ENCODE data around the gene PAN2. TPM values are rescaled to one million over a fixed set of nuclear protein-coding genes. Genes with fewer than 3 reads are reported as not detected.

Gene PAN2
- polyA plus RNA-seq, 3 donors, result 8.8 to 120 (median 16.0) TPM

GRCh38 chr12:56266693-56267442, 66.9 kb downstream of the PAN2 start, which contains the start of gene COQ10A:
COQ10A (plus strand) TSS chr12:56266942; CDS start chr12:56267119, 177 bp downstream.
- no peaks in the 10 kb centered on the region for H3K9me3 Mint-ChIP-seq
- intact Hi-C loops (cut with micrococcal nuclease), result no loop called here
- peak within 1 kb of the TSS; percentile 66 to 92 (median 85) for H3K4me3 ChIP-seq (replicated peaks in 1 of 3; ENCODE audit: low read depth in 2 of 3, low read length in 3 of 3)
- no peaks in the 10 kb centered on the region for H3K27me3 ChIP-seq (ENCODE audit: control insufficient read depth in 2 of 2, insufficient read depth in 2 of 2, low read length in 2 of 2)
- H3K36me3 Mint-ChIP-seq, result peaks cover 15 to 20% of the 10 kb centered on the region in 2 donors
- peak within 1 kb of the TSS; percentile 87 to 95 for H3K4me3 Mint-ChIP-seq
- H3K4me2 ChIP-seq (replicated peaks; ENCODE audit: extremely low read depth, low read length, poor library complexity, severe bottlenecking), result peak within 1 kb of the TSS; percentile 93
- H3K4me1 ChIP-seq (ENCODE audit: control insufficient read depth in 1 of 2, insufficient read depth in 2 of 2, low read length in 2 of 2), result peaks cover 15 to 21% of the 10 kb centered on the region in 2 donors
- H3K4me1 Mint-ChIP-seq, result peaks cover 20% of the 10 kb centered on the region
- WGBS (ENCODE audit: insufficient coverage), result under 1% methylated on average over 64 of the region's 68 CpGs
- H3K36me3 ChIP-seq (replicated peaks in 1 of 2; ENCODE audit: control insufficient read depth in 1 of 2, insufficient read depth in 2 of 2, low read length in 2 of 2), result peaks cover 16 to 20% of the 10 kb centered on the region in 2 donors
- peak; percentile 81 for TF ChIP-seq CTCF (IDR thresholded peaks at IDR 0.05)
- no peaks in the 10 kb centered on the region for H4K20me1 ChIP-seq (ENCODE audit: insufficient read depth, low read length)
- H3K79me2 ChIP-seq (ENCODE audit: insufficient read depth, low read length), result no peaks in the 10 kb centered on the region
- peak within 1 kb of the TSS; percentile 67 for H3K9ac ChIP-seq (ENCODE audit: insufficient read depth, low read length, poor library complexity, severe bottlenecking)
- peak within 1 kb of the TSS; percentile 80 to 94 (median 84) for H3K27ac Mint-ChIP-seq
- H3K27me3 Mint-ChIP-seq (ENCODE audit: low read depth in 3 of 3), result peaks cover 0 to 2% (median 1%) of the 10 kb centered on the region in 3 donors
- H2AFZ ChIP-seq (ENCODE audit: insufficient read depth, low read depth, low read length, poor library complexity, severe bottlenecking), result peak within 1 kb of the TSS; percentile 94
- peak; percentile 67 to 82 (median 78) for DNase-seq
- peak within 1 kb of the TSS; percentile 79 to 82 for H3K27ac ChIP-seq (ENCODE audit: low read depth in 1 of 2, low read length in 2 of 2)
- H3K9me3 ChIP-seq (replicated peaks in 1 of 2; ENCODE audit: control insufficient read depth in 1 of 2, insufficient read depth in 1 of 2, low read length in 2 of 2), result no peaks in the 10 kb centered on the region

Small RNA genes lying within 50 kb of the gene (small RNA-seq; reads per million reads assigned to genes)
- gene RNU7-40P (ENCODE audit: insufficient read length, low read depth), result not detected

Other genes with a start within 250 kb of the PAN2 start
- gene PA2G4, start 229.4 kb downstream of the PAN2 start, polyA plus RNA-seq, result 10 to 100 TPM; 83.0 to 84.2 (median 83.0) TPM
- gene RPL41, start 217.4 kb downstream of the PAN2 start, polyA plus RNA-seq, result 1,000 to 10,000 TPM; 2,986 to 5,048 (median 3,308) TPM
- 1 to 10 TPM; 1.7 to 3.1 (median 1.8) TPM for gene ZC3H10, start 215.7 kb downstream of the PAN2 start, polyA plus RNA-seq
- gene ESYT1, start 205.7 kb downstream of the PAN2 start, polyA plus RNA-seq, result 10 to 100 TPM; 74.2 to 81.1 (median 74.6) TPM
- gene MYL6B, start 181.4 kb downstream of the PAN2 start, polyA plus RNA-seq, result 1 to 10 TPM; 2.7 to 4.3 (median 4.1) TPM
- 1,000 to 10,000 TPM; 1,962 to 3,939 (median 3,189) TPM for gene MYL6, start 175.6 kb downstream of the PAN2 start, polyA plus RNA-seq
- gene SMARCC2, start 144.5 kb downstream of the PAN2 start, polyA plus RNA-seq, result 10 to 100 TPM; 22.2 to 63.7 (median 43.5) TPM
- gene RNF41, start 112.1 kb downstream of the PAN2 start, polyA plus RNA-seq, result 10 to 100 TPM; 35.8 to 82.0 (median 45.7) TPM
- 10 to 100 TPM in 1 of 3 donors, 1 to 10 TPM in 2; 2.7 to 10.1 (median 3.2) TPM for gene NABP2, start 109.7 kb downstream of the PAN2 start, polyA plus RNA-seq
- under 1 TPM in 2 of 3 donors, not detected in 1; 0.21 to 0.25 TPM for gene SLC39A5, start 103.9 kb downstream of the PAN2 start, polyA plus RNA-seq
- 10 to 100 TPM in 1 of 3 donors, 1 to 10 TPM in 2; 1.5 to 12.4 (median 2.4) TPM for gene ANKRD52, start 75.6 kb downstream of the PAN2 start, polyA plus RNA-seq
- 10 to 100 TPM in 1 of 3 donors, 1 to 10 TPM in 2; 1.7 to 13.5 (median 2.0) TPM for gene COQ10A, start 67.1 kb downstream of the PAN2 start, polyA plus RNA-seq
- gene CS, start 33.7 kb downstream of the PAN2 start, polyA plus RNA-seq, result 100 to 1,000 TPM in 1 of 3 donors, 10 to 100 TPM in 2; 55.7 to 156 (median 86.1) TPM
- gene CNPY2, start 18.0 kb downstream of the PAN2 start, polyA plus RNA-seq, result 100 to 1,000 TPM in 2 of 3 donors, 10 to 100 TPM in 1; 50.4 to 122 (median 121) TPM
- 1 to 10 TPM; 1.0 to 4.8 (median 1.6) TPM for gene IL23A, start 4.9 kb upstream of the PAN2 start, polyA plus RNA-seq
- gene STAT2, start 26.1 kb upstream of the PAN2 start, polyA plus RNA-seq, result 100 to 1,000 TPM; 109 to 251 (median 142) TPM
- gene APOF, start 28.9 kb upstream of the PAN2 start, polyA plus RNA-seq, result not detected
- 1 to 10 TPM; 1.5 to 2.3 (median 1.5) TPM for gene TIMELESS, start 115.4 kb upstream of the PAN2 start, polyA plus RNA-seq
- gene MIP, start 120.7 kb upstream of the PAN2 start, polyA plus RNA-seq, result not detected
- gene SPRYD4, start 134.6 kb upstream of the PAN2 start, polyA plus RNA-seq, result 1 to 10 TPM; 1.3 to 2.1 (median 1.4) TPM
- gene GLS2, start 154.2 kb upstream of the PAN2 start, polyA plus RNA-seq, result under 1 TPM in 1 of 3 donors, not detected in 2; 0.04 TPM
- 1 to 10 TPM; 5.1 to 8.2 (median 6.5) TPM for gene RBMS2, start 187.8 kb upstream of the PAN2 start, polyA plus RNA-seq

Measured in CD14-positive monocyte (primary cell).